GM10248 (cell line): ENCODE data around the gene TJAP1.
"Not testable (repeated sequence)": the region's sequence is repeated elsewhere in the genome, so short reads cannot be mapped to it uniquely, and the experiment has no call there.

Experiments
- CTCF ChIA-PET: fragments of 300-600 bp; sonication (Branson Sonifier 250); formaldehyde crosslinking; extraction: SDS; loops from one replicate; lab custom pipeline; 2021; ENCODE audit warnings: antibody characterized with exemption; lab: Yijun Ruan, JAX
- POLR2A ChIA-PET: fragments of 350-650 bp; sonication (Branson Sonifier 250); formaldehyde crosslinking; extraction: SDS; loops from one replicate; lab custom pipeline; 2020; ENCODE audit warnings: antibody characterized with exemption; lab: Yijun Ruan, JAX
- DNase-seq: peaks from one replicate; pipeline ENCODE4 v3.0.0; 2012; ENCODE audit errors: extremely low spot score
- TF ChIP-seq, protein P1 (sequence below): IDR thresholded peaks from 2 replicates; pipeline ENCODE4 v1.5.1; 2012; ENCODE audit warnings: mild to moderate bottlenecking, low read depth; ENCODE audit errors: extremely low read depth, missing control alignments, control extremely low read depth

Gene TJAP1

DNA sequence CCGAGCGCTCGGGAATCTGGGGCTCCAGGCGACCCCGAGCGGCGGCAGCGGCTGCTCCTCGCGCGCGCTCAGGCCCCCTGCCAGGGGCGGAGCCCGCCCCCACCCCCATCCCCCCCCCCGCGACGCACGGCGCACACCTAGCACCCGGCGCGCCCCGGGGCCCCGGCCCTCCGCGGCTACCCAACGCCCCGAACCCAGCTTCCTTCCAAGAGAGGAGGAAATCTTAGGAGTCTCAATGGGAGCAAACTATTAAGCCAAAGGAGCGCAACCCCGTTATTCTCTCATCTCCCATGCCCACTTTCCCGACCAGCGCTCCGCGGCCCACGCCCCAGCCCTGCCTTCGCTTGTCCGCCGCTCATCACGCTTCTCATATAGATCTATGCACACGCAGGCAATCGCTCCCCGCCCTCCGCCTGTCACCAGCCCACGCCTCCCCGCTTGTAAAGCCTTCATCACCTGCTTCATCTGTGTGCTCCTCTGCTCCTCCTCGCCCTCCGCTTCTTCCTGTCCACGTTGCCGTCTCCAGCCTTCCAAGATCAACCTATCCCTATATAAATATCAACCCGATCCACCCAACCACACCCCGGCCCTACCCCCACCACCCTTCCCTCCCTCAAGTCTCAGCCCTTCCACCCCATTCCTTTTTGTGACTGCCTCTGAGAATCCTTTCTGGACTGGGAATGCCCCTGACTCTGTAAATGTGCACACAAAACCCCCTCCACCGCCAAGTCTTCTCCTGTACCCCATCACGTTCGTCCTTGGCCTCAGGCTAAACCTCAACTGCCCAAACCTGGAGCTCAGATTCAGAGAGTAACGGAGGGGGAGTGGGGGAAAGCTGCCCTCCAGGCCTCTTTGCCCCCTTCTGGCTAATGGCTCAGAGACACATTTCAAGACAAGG, 21.6 kb upstream of the TJAP1 start, which contains the start of gene DLK2:
TSS of gene DLK2 (minus strand) at position 18 of the 898 bp plus-strand sequence. CDS start 723 bp downstream, outside the sequence.
- DNase-seq, result peak; percentile 62
- TF ChIP-seq, protein P1, sequence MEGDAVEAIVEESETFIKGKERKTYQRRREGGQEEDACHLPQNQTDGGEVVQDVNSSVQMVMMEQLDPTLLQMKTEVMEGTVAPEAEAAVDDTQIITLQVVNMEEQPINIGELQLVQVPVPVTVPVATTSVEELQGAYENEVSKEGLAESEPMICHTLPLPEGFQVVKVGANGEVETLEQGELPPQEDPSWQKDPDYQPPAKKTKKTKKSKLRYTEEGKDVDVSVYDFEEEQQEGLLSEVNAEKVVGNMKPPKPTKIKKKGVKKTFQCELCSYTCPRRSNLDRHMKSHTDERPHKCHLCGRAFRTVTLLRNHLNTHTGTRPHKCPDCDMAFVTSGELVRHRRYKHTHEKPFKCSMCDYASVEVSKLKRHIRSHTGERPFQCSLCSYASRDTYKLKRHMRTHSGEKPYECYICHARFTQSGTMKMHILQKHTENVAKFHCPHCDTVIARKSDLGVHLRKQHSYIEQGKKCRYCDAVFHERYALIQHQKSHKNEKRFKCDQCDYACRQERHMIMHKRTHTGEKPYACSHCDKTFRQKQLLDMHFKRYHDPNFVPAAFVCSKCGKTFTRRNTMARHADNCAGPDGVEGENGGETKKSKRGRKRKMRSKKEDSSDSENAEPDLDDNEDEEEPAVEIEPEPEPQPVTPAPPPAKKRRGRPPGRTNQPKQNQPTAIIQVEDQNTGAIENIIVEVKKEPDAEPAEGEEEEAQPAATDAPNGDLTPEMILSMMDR, result no peak
- POLR2A ChIA-PET, result no interaction called here
- CTCF ChIA-PET, result interaction anchor here (0.8 to 5.7 kb wide), 14 partner anchors 10 to 226 kb away, joined by 3 to 70 read pairs (median 3); partner anchors contain the start of genes DNPH1 and ZNF318

DNA sequence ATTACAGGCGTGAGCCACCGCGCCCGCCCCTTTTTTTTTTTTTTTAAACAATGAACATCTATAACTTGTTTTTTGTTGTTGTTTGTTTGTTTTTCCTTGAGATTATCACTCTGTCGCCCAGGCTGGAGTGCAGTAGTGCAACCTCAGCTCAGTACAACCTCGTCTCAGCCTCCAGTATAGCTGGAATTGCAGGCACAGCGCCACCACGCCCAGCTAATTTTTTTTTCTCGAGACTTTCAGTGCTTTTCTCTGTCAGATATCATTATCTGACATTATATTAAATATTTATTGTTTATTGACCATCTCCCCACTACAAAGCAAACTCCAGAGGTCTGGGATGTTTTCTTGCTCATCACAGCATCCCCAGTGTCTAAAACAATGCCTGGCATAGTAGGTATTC, 19.7 kb upstream of the TJAP1 start:
- TF ChIP-seq, protein P1, result no peak
- CTCF ChIA-PET, result interaction anchor here (3.0 to 5.7 kb wide), 2 partner anchors 38 to 48 kb away, joined by 15 to 70 read pairs; no protein-coding TSS in a partner anchor
- POLR2A ChIA-PET, result interaction anchor here (0.7 to 1.0 kb wide), 2 partner anchors 20 to 58 kb away, joined by 3 read pairs; no protein-coding TSS in a partner anchor

DNA sequence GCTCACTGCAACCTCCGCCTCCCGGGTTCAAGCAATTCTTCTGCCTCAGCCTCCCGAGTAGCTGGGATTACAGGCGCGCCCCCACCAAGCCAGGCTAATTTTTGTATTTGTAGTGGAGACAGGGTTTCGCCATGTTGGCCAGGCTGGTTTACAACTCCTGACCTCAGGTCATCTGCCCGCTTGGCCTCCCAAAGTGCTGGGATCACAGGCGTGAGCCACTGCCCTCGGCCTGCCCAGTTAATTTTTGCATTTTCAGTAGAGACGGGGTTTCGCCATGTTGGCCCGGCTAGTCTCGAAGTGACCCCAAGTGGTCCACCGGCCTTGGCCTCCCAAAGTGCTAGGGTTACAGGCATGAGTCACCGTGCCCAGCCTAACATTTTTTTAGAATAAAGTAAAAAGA, 19.2 kb upstream of the TJAP1 start:
- DNase-seq, CTCF ChIA-PET: not testable (repeated sequence)
- POLR2A ChIA-PET, result interaction anchor here (1.0 kb wide), 1 partner anchor 20 kb away, joined by 3 read pairs; no protein-coding TSS in a partner anchor

More for the DNA sequence above, 19.7 kb upstream of the TJAP1 start:
- DNase-seq, result no peak

DNA sequence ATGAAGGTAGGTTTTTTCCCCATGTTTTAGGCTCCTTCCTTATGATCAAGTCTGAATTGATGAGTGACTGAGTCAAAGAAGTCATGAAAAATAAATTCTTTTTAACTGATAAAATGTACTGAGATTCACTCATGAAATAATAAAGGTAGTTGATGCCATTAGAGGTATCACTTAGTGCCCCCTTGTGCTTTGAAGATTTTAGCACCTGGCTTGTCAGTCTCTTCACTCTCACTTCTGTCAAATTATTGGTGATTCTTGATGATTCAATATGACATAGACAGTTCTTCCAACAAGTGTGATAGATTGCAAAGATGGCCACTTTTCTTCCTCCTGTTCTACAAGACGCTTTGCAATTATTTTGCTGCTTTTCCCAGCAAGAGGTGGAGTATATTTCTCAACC, 17.8 kb upstream of the TJAP1 start:
- ChIA-PET CTCF (interaction anchor here (1.0 kb wide), 1 partner anchor 32 kb away, joined by 3 read pairs; the partner anchor contains the start of gene ABCC10), POLR2A (no interaction called here)
- TF ChIP-seq, protein P1, result no peak
- no peak for DNase-seq

DNA sequence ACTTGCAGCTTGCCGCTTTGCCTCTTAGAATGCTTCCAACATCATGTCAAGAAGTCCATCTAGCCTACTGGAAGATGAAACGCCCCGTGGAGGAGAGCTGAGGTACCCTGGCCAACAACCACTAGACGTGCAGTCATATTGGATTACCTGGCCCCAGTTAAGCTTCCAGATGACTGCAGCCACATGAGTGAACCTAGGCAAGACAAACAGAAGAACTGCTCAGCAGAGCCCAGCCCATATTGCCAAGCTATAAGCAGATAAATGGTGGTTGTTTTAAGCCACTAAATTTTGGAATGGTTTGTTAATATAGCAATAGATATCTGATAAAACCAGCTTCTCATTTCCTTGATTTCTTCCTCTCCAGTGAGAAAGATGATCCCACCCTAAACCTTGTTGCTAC, 17.3 kb upstream of the TJAP1 start:
- TF ChIP-seq, protein P1, result no peak
- ChIA-PET CTCF (interaction anchor here (0.8 to 1.0 kb wide), 2 partner anchors 33 to 47 kb away, joined by 3 read pairs; partner anchors contain the start of gene ABCC10), POLR2A (no interaction called here)
- DNase-seq, result no peak

DNA sequence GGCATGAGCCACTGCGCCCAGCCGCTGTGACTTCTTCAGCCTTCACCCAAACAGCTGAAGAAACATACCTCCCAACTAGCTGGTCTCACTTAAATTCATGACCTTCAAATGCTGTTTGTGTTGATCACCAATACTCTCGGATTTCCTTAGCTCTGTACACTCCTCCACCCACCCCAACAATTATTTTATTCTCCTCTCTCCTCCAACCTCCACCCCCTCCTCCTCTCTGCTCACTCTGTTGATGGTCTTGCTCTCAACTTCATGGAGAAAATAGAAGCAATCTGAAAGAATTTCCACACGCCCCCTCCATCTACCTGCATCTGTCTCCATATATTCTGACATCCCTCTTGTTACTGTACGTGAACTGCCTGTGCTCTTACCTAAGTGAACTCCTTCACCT, 15.4 kb upstream of the TJAP1 start:
- TF ChIP-seq, protein P1, result no peak
- POLR2A ChIA-PET, result no interaction called here
- CTCF ChIA-PET, result interaction anchor here (1.3 to 1.7 kb wide), 2 partner anchors 15 to 35 kb away, joined by 4 read pairs; partner anchors contain the start of genes ABCC10 and TJAP1
- no peak for DNase-seq
